Bone marrow (tissue), 2 donors: ENCODE results near the gene SPAG16.

Experiments
- DNase-seq, 2 donors: peaks; one replicate each; lab custom pipeline; 2025; lab: John Stamatoyannopoulos, UW

SPAG16 gene

GRCh38 chr2:214169736-214170135, 885.5 kb downstream of the SPAG16 start:
- no peak for DNase-seq

GRCh38 chr2:214174563-214174962, 890.3 kb downstream of the SPAG16 start:
- no peak for DNase-seq

GRCh38 chr2:214180071-214180470, 895.8 kb downstream of the SPAG16 start:
- no peak for DNase-seq

GRCh38 chr2:214180686-214181085, 896.4 kb downstream of the SPAG16 start:
- DNase-seq = no peak

GRCh38 chr2:214184461-214184860, 900.2 kb downstream of the SPAG16 start:
- no peak for DNase-seq

GRCh38 chr2:214185546-214185945, 901.3 kb downstream of the SPAG16 start:
- no peak for DNase-seq

- no peak for DNase-seq
Measured at GRCh38 chr2:214192711-214193110, 908.4 kb downstream of the SPAG16 start.

GRCh38 chr2:214193943-214194342, 909.7 kb downstream of the SPAG16 start:
- DNase-seq = no peak

- no peak for DNase-seq
Measured at GRCh38 chr2:214196260-214196659, 912.0 kb downstream of the SPAG16 start.

- DNase-seq = no peak
Measured at GRCh38 chr2:214201892-214202291, 917.6 kb downstream of the SPAG16 start.

- no peak for DNase-seq
Measured at GRCh38 chr2:214203214-214203613, 919.0 kb downstream of the SPAG16 start.

GRCh38 chr2:214203744-214204289, 919.6 kb downstream of the SPAG16 start:
- DNase-seq = no peak

GRCh38 chr2:214215107-214215506, 930.8 kb downstream of the SPAG16 start:
- DNase-seq = no peak

- DNase-seq = no peak
Measured at GRCh38 chr2:214217136-214217535, 932.9 kb downstream of the SPAG16 start.

GRCh38 chr2:214217599-214217998, 933.3 kb downstream of the SPAG16 start:
- DNase-seq = no peak

GRCh38 chr2:214220251-214220650, 936.0 kb downstream of the SPAG16 start:
- DNase-seq = no peak

- DNase-seq = no peak
Measured at GRCh38 chr2:214226061-214226460, 941.8 kb downstream of the SPAG16 start.

GRCh38 chr2:214232271-214232670, 948.0 kb downstream of the SPAG16 start:
- no peak for DNase-seq

- DNase-seq = no peak
Measured at GRCh38 chr2:214233164-214233563, 948.9 kb downstream of the SPAG16 start.

- DNase-seq = no peak
Measured at GRCh38 chr2:214242797-214243196, 958.5 kb downstream of the SPAG16 start.

GRCh38 chr2:214244847-214245246, 960.6 kb downstream of the SPAG16 start:
- no peak for DNase-seq

- DNase-seq = no peak
Measured at GRCh38 chr2:214246417-214246816, 962.2 kb downstream of the SPAG16 start.

- DNase-seq = no peak
Measured at GRCh38 chr2:214247531-214247930, 963.3 kb downstream of the SPAG16 start.

- DNase-seq = no peak
Measured at GRCh38 chr2:214255046-214255445, 970.8 kb downstream of the SPAG16 start.

GRCh38 chr2:214261683-214262082, 977.4 kb downstream of the SPAG16 start:
- no peak for DNase-seq
